ENCODE data around the gene IL21R. TPM values are rescaled to one million over a fixed set of nuclear protein-coding genes. Genes with fewer than 3 reads are reported as not detected.

The IL21R gene
- total RNA-seq, 1 experiment from 2014 or later = 3.8 TPM

GRCh38 chr16:27491894-27492587, 90.1 kb downstream of the IL21R start:
- H4K20me1 ChIP-seq (ENCODE audit: insufficient read depth) = no peaks in the 10 kb centered on the region
- ChIA-PET CTCF (no interaction called here), POLR2A (ENCODE audit: unreplicated experiment) (no interaction called here)
- no peaks in the 10 kb centered on the region for H3K27me3 ChIP-seq (ENCODE audit: insufficient read depth, low read depth)
- H3K4me2 ChIP-seq = no peak overlapping the region
- no peak for DNase-seq
- no peak overlapping the region for H2AFZ ChIP-seq
- H3F3A ChIP-seq (ENCODE audit: insufficient read depth, low read depth) = no peaks in the 10 kb centered on the region
- no peaks in the 10 kb centered on the region for H3K79me2 ChIP-seq (ENCODE audit: low read depth)
- no peak for TF ChIP-seq EZH2 (IDR thresholded peaks at IDR 0.05; ENCODE audit: low read depth)
- no peak for TF ChIP-seq CTCF (conservative IDR thresholded peaks at IDR 0.05)
- no peak overlapping the region for H3K27ac ChIP-seq
- no TSS peak for BruUV-seq (replicated peaks)
- peaks cover 22% of the 10 kb centered on the region for H3K36me3 ChIP-seq (ENCODE audit: low read depth)
- intact Hi-C loops (cut with micrococcal nuclease; ENCODE audit: unreplicated experiment) = no loop called here
- H3K4me3 ChIP-seq = no peak overlapping the region
- H3K9me2 ChIP-seq (ENCODE audit: insufficient read depth) = no peaks in the 10 kb centered on the region
- no peaks in the 10 kb centered on the region for H3K4me1 ChIP-seq (replicated peaks; ENCODE audit: insufficient read depth)
- H3K9me3 ChIP-seq (ENCODE audit: insufficient read depth, low read depth) = no peaks in the 10 kb centered on the region

- peaks cover 24% of the 10 kb centered on the region for H3K36me3 ChIP-seq (ENCODE audit: low read depth)
- H2AFZ ChIP-seq = no peak overlapping the region
- DNase-seq = no peak
- no peaks in the 10 kb centered on the region for H3K79me2 ChIP-seq (ENCODE audit: low read depth)
- no peaks in the 10 kb centered on the region for H3K9me2 ChIP-seq (ENCODE audit: insufficient read depth)
- TF ChIP-seq EZH2 (IDR thresholded peaks at IDR 0.05; ENCODE audit: low read depth) (no peak), CTCF (conservative IDR thresholded peaks at IDR 0.05) (no peak)
- CTCF ChIA-PET = no interaction called here
- POLR2A ChIA-PET (ENCODE audit: unreplicated experiment) = no interaction called here
- H3K4me2 ChIP-seq = no peak overlapping the region
- no peaks in the 10 kb centered on the region for H4K20me1 ChIP-seq (ENCODE audit: insufficient read depth)
- H3F3A ChIP-seq (ENCODE audit: insufficient read depth, low read depth) = no peaks in the 10 kb centered on the region
- no TSS peak for BruUV-seq (replicated peaks)
- H3K4me3 ChIP-seq = no peak overlapping the region
- intact Hi-C loops (cut with micrococcal nuclease; ENCODE audit: unreplicated experiment) = no loop called here
- H3K9me3 ChIP-seq (ENCODE audit: insufficient read depth, low read depth) = no peaks in the 10 kb centered on the region
- no peaks in the 10 kb centered on the region for H3K27me3 ChIP-seq (ENCODE audit: insufficient read depth, low read depth)
- no peak overlapping the region for H3K27ac ChIP-seq
- no peaks in the 10 kb centered on the region for H3K4me1 ChIP-seq (replicated peaks; ENCODE audit: insufficient read depth)
These were observed 90.6 kb downstream of the IL21R start for GRCh38 chr16:27492588-27492979.

GRCh38 chr16:27495191-27495590, 93.2 kb downstream of the IL21R start:
- CTCF ChIA-PET = no interaction called here

More at GRCh38 chr16:27495191-27495590, 93.2 kb downstream of the IL21R start:
- no peak overlapping the region for H3K4me3 ChIP-seq
- H3K4me1 ChIP-seq (replicated peaks; ENCODE audit: insufficient read depth) = no peaks in the 10 kb centered on the region
- H2AFZ ChIP-seq = no peak overlapping the region
- no peak overlapping the region for H3K27ac ChIP-seq
- DNase-seq = no peak
- H3K4me2 ChIP-seq = no peak overlapping the region
- no peaks in the 10 kb centered on the region for H3K27me3 ChIP-seq (ENCODE audit: insufficient read depth, low read depth)
- TF ChIP-seq EZH2 (IDR thresholded peaks at IDR 0.05; ENCODE audit: low read depth) (no peak), CTCF (conservative IDR thresholded peaks at IDR 0.05) (no peak)
- intact Hi-C loops (cut with micrococcal nuclease; ENCODE audit: unreplicated experiment) = no loop called here
- H3F3A ChIP-seq (ENCODE audit: insufficient read depth, low read depth) = no peaks in the 10 kb centered on the region
- no peaks in the 10 kb centered on the region for H4K20me1 ChIP-seq (ENCODE audit: insufficient read depth)
- no peaks in the 10 kb centered on the region for H3K9me3 ChIP-seq (ENCODE audit: insufficient read depth, low read depth)
- no peaks in the 10 kb centered on the region for H3K9me2 ChIP-seq (ENCODE audit: insufficient read depth)
- POLR2A ChIA-PET (ENCODE audit: unreplicated experiment) = interaction anchor here (0.6 kb wide), 1 partner anchor 585 kb away, joined by 11 read pairs; no protein-coding TSS in a partner anchor
- BruUV-seq (replicated peaks) = no TSS peak
- H3K79me2 ChIP-seq (ENCODE audit: low read depth) = no peaks in the 10 kb centered on the region
- peaks cover 19% of the 10 kb centered on the region for H3K36me3 ChIP-seq (ENCODE audit: low read depth)
